MM.1S (cell line): ENCODE measurements around the gene UBASH3A.

Experiments
- DNase-seq: peaks from one replicate; pipeline ENCODE4 v3.0.0-alpha.2; 2015
- H2AFZ ChIP-seq: fragments of 300-600 bp; sonication (generic); 2 replicates; pipeline ENCODE4 v1.6.0; 2016; ENCODE audit warnings: antibody characterized with exemption, low read length
- H3F3A ChIP-seq: fragments of 300-600 bp; sonication (generic); 2 replicates; pipeline ENCODE4 v1.6.1; 2016; ENCODE audit warnings: mild to moderate bottlenecking, antibody characterized with exemption, low read length, moderate library complexity, mixed read lengths; ENCODE audit not compliant: insufficient read depth
- H3K27ac ChIP-seq: fragments of 300-600 bp; sonication (generic); 2 replicates; pipeline ENCODE4 v1.5.1; 2016; ENCODE audit warnings: mild to moderate bottlenecking, low read length
- H3K27me3 ChIP-seq: fragments of 300-600 bp; sonication (generic); replicated peaks from 2 replicates; pipeline ENCODE4 v1.6.0; 2016; ENCODE audit warnings: low read length; ENCODE audit not compliant: insufficient read depth
- H3K36me3 ChIP-seq: fragments of 300-600 bp; sonication (generic); replicated peaks from 2 replicates; pipeline ENCODE4 v1.6.1; 2016; ENCODE audit warnings: mild to moderate bottlenecking, low read length, mixed read lengths; ENCODE audit not compliant: insufficient read depth
- H3K4me1 ChIP-seq: fragments of 300-600 bp; sonication (generic); 2 replicates; pipeline ENCODE4 v1.6.1; 2016; ENCODE audit warnings: low read length, mixed read lengths
- H3K4me2 ChIP-seq: fragments of 300-600 bp; sonication (generic); 2 replicates; pipeline ENCODE4 v1.6.0; 2016; ENCODE audit warnings: low read depth, low read length
- H3K4me3 ChIP-seq: fragments of 300-600 bp; sonication (generic); 2 replicates; pipeline ENCODE4 v1.5.1; 2016; ENCODE audit warnings: low read length, mixed read lengths
- H3K79me2 ChIP-seq: fragments of 300-600 bp; sonication (generic); 2 replicates; pipeline ENCODE4 v1.6.1; 2016; ENCODE audit warnings: mixed run types, low read length, mixed read lengths
- H3K9ac ChIP-seq: fragments of 300-600 bp; sonication (generic); 2 replicates; pipeline ENCODE4 v1.6.1; 2016; ENCODE audit warnings: low read length, mixed read lengths
- H3K9me2 ChIP-seq: fragments of 300-600 bp; sonication (generic); replicated peaks from 2 replicates; pipeline ENCODE4 v1.6.1; 2016; ENCODE audit warnings: mild to moderate bottlenecking, low read length, mixed read lengths; ENCODE audit not compliant: insufficient read depth
- H3K9me3 ChIP-seq: fragments of 300-600 bp; sonication (generic); replicated peaks from 2 replicates; pipeline ENCODE4 v1.6.1; 2016; ENCODE audit warnings: mild to moderate bottlenecking, low read length, mixed read lengths; ENCODE audit not compliant: insufficient read depth
- H4K20me1 ChIP-seq: fragments of 300-600 bp; sonication (generic); 2 replicates; pipeline ENCODE4 v1.6.1; 2016; ENCODE audit warnings: mild to moderate bottlenecking, low read length, moderate library complexity, mixed read lengths; ENCODE audit not compliant: insufficient read depth
- EZH2 ChIP-seq: fragments of 300-600 bp; sonication (generic); optimal IDR thresholded peaks from 2 replicates; pipeline ENCODE3; 2017; ENCODE audit warnings: low read depth, mild to moderate bottlenecking, antibody characterized with exemption, low read length, mixed read lengths
- EZH2phosphoT487 ChIP-seq: fragments of 300-600 bp; sonication (generic); IDR thresholded peaks from 2 replicates; pipeline ENCODE4 v1.6.1; 2018; ENCODE audit warnings: antibody characterized with exemption, low read length
- TF ChIP-seq, protein P1 (sequence below): fragments of 300-600 bp; sonication (generic); IDR thresholded peaks from 2 replicates; pipeline ENCODE4 v1.5.1; 2016; ENCODE audit warnings: antibody characterized with exemption, low read length, mixed read lengths

Gene UBASH3A

DNA sequence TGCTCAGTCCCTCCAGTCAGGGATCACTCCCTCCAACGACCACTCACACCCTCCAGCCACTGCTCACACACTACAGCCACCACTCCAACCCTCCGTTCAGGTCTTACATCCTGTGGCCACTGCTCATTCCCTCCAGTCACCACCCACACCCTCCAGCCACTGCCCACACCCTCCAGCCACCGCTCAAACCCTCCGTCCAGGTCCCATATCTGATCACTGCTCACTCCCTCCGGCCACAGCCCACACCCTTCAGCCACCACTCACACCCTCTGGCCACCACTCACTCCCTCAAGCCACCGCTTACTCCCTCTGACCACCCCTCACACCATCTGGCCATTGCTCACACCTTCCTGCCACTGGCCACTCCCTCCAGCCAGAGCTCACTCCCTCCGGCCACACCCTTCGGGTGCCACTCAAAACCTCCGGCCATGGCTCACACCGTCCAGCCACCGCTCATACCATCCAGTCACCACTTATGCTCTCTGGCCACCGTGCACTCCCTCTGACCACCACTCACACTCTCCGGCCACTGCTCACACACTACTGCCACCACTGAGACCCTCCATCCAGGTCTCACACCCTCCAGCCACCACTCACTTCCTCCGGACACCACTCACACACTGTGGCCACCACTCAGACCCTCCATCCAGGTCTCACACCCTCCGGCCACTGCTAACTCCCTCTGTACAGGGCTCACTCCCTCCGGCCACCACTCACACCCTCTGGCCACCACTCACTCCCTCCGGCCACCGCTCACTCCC lies 32.6 kb upstream of the UBASH3A start:
- Histone ChIP-seq H3F3A (no peaks in the 10 kb centered on the region), H3K9ac (no peak overlapping the region), H3K27ac (no peak overlapping the region), H3K4me1 (no peaks in the 10 kb centered on the region), H3K4me2 (no peak overlapping the region), H3K9me3 (no peaks in the 10 kb centered on the region), H3K9me2 (no peaks in the 10 kb centered on the region), H4K20me1 (no peaks in the 10 kb centered on the region), H3K79me2 (no peaks in the 10 kb centered on the region), H3K27me3 (peaks cover 99% of the 10 kb centered on the region), H3K4me3 (no peak overlapping the region), H3K36me3 (no peaks in the 10 kb centered on the region), H2AFZ (no peak overlapping the region)
- no peak for DNase-seq
- TF ChIP-seq, protein P1, sequence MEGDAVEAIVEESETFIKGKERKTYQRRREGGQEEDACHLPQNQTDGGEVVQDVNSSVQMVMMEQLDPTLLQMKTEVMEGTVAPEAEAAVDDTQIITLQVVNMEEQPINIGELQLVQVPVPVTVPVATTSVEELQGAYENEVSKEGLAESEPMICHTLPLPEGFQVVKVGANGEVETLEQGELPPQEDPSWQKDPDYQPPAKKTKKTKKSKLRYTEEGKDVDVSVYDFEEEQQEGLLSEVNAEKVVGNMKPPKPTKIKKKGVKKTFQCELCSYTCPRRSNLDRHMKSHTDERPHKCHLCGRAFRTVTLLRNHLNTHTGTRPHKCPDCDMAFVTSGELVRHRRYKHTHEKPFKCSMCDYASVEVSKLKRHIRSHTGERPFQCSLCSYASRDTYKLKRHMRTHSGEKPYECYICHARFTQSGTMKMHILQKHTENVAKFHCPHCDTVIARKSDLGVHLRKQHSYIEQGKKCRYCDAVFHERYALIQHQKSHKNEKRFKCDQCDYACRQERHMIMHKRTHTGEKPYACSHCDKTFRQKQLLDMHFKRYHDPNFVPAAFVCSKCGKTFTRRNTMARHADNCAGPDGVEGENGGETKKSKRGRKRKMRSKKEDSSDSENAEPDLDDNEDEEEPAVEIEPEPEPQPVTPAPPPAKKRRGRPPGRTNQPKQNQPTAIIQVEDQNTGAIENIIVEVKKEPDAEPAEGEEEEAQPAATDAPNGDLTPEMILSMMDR = no peak
- TF ChIP-seq EZH2 = no peak
- no peak for TF ChIP-seq EZH2phosphoT487

- Histone ChIP-seq H3K36me3 (no peaks in the 10 kb centered on the region), H3K79me2 (no peaks in the 10 kb centered on the region), H3K27me3 (peaks cover 99% of the 10 kb centered on the region), H3K9me2 (no peaks in the 10 kb centered on the region), H3K9ac (no peak overlapping the region), H3K27ac (no peak overlapping the region), H3F3A (no peaks in the 10 kb centered on the region), H3K4me3 (no peak overlapping the region), H4K20me1 (no peaks in the 10 kb centered on the region), H2AFZ (no peak overlapping the region), H3K4me2 (no peak overlapping the region), H3K9me3 (no peaks in the 10 kb centered on the region), H3K4me1 (no peaks in the 10 kb centered on the region)
- DNase-seq = no peak
- TF ChIP-seq EZH2phosphoT487 (no peak), EZH2 (no peak)
- TF ChIP-seq, protein P1 = no peak
Observed at GRCh38 chr21:42373196-42373907, 30.4 kb upstream of the UBASH3A start.

DNA sequence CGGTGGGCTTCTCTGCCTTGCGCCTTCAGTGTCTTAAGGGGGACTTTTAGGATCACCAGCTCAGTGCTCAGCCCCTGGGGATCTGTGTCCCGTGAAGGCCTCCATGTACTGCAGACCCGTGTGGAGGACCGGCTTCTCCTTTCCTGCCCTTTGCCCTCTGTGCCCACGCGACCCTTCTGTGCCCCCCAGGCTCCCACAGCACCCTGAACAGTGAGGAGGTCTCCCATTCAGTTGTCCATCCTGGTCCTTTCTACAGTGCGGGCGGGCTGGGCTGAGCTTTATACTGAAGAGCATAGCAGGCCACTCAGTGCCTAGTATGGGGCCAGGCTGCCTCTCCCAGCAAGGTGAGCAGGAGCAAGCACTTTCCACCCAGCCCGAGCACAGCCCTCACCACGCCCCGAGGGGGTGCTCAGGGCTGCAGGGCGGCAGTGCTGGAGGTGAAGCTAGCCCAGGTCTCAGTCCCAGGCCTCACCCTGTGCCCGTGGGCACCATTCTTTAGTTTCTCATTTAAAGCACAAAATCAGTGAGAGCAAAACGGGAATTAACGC lies 29.7 kb upstream of the UBASH3A start:
- H3K4me1 ChIP-seq = no peaks in the 10 kb centered on the region
- H2AFZ ChIP-seq = no peak overlapping the region
- H3K27me3 ChIP-seq = peaks cover 99% of the 10 kb centered on the region
- H3K27ac ChIP-seq = no peak overlapping the region
- no peaks in the 10 kb centered on the region for H3K9me2 ChIP-seq
- H3K4me3 ChIP-seq = no peak overlapping the region
- no peaks in the 10 kb centered on the region for H3F3A ChIP-seq
- no peak overlapping the region for H3K4me2 ChIP-seq
- no peaks in the 10 kb centered on the region for H3K36me3 ChIP-seq
- H3K9ac ChIP-seq = no peak overlapping the region
- no peak for DNase-seq
- no peaks in the 10 kb centered on the region for H3K79me2 ChIP-seq
- TF ChIP-seq, protein P1 = no peak
- no peak for TF ChIP-seq EZH2
- TF ChIP-seq EZH2phosphoT487 = no peak
- no peaks in the 10 kb centered on the region for H4K20me1 ChIP-seq
- H3K9me3 ChIP-seq = no peaks in the 10 kb centered on the region
